NCI-H1092 (cell line): ENCODE data around the gene PGAM5.
"Not testable (repeated sequence)": the region's sequence is repeated elsewhere in the genome, so short reads cannot be mapped to it uniquely, and the experiment has no call there.

Experiments
- DNase-seq: peaks from one replicate; lab custom pipeline; 2025; lab: John Stamatoyannopoulos, UW

PGAM5 gene

DNA sequence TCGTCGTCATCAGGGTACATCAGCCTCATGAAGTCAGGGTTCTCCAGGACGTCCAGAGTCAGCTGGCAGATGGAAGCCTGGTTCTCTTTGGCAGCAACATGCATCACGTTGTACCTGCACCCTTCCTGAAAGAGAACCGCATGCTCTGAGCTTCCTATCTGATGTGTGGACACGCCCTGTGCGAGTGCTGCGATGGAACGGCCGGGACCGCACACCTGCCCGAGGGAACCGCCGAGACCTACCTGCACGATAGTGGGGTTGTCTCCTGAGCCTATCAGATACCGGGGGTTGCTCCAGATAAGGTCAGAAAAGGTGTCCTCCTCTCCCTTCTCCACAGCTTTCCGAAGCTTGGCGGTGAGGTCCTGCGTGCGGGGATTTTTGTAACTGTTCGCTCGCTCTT lies 37.3 kb downstream of the PGAM5 start:
- DNase-seq: no peak

DNA sequence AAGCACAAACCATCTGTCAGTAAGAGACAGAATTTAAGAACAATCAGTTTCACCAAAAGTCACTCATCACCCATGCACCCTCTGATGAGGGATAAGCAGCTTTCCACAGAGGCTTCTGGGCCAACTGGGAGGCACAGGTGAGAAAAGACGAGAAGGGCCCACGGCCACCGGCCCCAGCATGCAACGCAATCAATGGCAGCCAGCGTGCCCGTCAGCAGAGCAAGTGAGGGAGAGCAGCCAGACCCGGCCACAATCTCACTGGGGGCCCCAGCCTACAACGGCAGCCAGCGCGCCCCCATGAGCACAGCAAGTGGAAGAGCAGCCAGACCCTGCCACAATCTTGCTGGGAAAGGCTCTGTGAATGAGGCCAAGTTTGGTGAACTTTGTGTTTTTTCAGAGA lies 37.7 kb downstream of the PGAM5 start:
- DNase-seq: no peak

GRCh38 chr12:132753670-132754069 lies 43.0 kb downstream of the PGAM5 start:
- not testable (repeated sequence) for DNase-seq

DNA sequence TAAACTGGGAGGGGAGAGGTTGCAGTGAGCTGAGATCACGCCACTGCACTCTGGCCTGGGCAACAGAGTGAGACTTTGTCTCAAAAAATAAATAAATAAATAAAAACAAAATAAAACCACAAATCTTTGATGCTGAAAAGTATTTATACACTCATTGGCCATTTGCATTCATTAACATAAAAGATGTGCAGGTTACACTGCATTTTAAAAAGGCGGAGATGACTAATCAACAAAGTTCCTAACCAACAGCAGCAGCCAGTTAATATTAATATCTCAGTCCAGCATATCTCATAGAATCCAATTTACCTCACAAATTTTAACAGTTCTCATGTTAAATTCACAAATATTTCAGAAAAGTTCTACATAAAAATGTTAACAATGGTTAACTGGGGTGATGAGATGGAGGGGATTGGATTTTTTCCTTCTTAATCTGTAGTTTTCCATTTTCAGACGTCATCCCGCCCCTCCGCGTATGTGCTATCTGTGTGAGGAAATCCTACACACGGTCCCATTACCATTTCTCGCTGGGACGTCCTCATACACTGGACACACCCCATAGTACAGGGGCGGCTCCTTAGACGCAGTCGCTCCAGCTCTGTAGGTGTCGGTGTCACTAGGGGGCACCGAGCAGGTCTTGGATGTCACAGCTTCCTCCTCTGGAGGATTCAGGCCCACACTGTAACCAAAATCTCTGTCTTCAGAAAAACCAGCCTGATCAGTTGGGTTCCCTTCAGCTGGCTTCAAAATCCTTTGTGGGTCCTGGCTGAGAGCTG lies 43.7 kb downstream of the PGAM5 start:
- DNase-seq: no peak

GRCh38 chr12:132758825-132759224 lies 48.2 kb downstream of the PGAM5 start:
- DNase-seq: not testable (repeated sequence)

DNA sequence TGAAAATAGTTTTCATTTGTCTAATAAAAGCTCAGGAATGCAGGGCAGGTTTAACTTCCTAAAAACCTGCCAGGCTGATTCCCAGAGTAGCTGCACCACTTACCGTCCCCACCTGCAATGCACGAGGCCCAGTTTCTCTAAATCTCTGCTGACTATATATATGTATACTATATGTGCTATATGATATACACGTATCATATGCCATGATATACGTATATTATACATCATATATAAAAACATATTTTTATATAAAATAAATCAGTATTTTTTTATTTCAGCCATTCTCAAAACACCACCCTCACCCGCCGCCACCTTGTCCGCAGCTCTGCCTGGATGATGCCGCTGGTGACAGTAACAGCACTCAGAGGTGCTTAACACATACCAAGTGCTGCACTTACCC lies 48.7 kb downstream of the PGAM5 start:
- DNase-seq: no peak

DNA sequence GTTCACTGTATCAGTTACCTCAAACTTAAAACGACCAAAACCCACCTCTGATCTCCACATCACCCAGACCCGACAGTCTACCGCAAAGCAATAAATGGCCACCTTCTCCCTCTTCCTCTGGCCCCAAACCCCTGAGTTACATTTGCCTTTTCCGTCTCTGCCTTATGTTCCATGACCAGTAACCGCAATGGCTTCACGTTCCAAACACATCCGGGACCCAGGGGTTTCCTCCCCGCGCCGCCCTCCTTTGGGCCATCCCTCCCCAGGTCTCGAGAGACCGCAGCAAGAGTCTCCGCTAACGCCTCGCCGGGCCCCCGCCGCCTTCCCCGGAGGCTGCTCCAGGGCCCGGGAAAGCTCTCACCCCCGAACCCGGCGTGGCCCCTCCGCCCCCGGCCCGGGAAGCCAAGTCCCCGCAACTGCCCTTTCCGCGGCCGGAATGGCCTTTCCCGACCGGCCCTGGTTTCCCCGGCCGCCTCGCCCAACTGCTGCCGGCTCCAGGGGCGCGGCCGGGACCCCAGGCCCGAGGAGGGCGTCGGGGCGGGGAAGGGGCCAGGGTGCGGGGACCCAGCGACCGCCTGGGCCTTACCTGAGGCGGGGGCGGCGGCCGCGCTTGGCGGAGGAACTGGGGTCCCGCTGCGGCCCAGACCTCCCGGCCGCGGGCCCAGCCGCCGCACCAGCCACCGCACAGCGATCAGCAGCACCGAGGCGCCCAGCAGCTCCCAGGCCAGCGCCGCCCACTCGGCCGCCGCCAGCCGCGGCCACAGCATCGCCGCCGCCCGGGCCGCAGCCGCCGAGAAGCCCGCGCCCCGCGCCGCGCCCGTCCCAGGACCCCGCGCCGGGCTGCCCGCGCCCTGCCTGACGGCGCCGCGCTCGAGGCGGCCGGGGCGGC lies 50.6 kb downstream of the PGAM5 start, which contains the start of gene ANKLE2:
Gene ANKLE2, minus strand, starts transcription at position 801 of the 889 bp plus-strand sequence. Its CDS starts 34 bp downstream, at position 767.
- DNase-seq: peak; percentile 60

DNA sequence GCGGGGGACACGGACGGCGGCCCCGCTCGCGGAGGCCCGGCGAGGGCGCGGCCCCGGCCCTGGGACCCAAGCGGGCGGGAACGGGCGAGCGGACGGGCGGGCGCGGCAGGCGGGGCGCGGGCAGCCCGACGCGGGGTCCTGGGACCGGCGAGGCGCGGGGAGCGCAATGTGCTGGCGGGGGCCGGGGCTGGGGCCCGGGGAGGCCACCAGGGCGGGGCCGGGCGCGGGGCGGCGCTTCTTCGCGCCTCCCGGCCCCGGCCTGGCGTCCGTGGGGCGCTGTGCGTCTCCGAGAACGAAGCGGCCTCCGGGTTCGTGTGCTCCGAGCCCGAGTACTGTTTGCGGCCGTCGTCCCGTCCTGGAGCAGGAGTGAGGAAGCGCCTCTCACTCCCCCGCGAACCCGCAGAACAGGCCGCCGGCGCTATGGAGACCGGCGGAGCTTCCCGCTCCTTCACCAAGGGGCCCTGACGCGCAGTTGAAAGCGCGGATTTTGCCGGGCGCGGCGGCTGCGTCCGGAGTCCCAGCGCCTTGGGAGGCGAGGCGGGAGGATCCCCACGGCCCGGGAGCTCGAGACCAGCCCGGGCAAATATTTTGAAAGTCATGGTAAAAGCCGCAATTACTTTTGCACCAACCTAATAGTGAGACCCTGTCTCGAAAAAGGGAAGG lies 51.4 kb downstream of the PGAM5 start:
- peak; percentile 83 for DNase-seq

DNA sequence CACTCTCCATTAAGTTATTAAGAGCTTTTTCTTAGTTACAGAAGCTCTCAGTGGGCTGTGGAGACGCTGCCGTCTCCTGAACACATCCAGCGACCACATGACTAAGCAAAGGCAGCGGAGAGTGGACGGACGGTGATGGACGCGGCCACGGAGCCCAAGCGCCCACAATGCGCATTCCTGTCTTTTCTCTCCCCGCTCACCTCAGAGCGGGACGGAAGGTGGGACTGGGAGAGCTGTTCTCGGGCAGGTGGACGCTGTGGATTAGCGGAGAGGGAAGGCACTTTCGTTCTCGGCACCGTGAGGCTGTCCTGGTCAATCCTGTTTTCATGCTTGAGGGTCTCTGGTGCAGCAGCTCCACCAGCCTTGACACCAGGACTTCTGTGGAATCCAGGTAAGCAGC lies 53.6 kb downstream of the PGAM5 start:
- no peak for DNase-seq

DNA sequence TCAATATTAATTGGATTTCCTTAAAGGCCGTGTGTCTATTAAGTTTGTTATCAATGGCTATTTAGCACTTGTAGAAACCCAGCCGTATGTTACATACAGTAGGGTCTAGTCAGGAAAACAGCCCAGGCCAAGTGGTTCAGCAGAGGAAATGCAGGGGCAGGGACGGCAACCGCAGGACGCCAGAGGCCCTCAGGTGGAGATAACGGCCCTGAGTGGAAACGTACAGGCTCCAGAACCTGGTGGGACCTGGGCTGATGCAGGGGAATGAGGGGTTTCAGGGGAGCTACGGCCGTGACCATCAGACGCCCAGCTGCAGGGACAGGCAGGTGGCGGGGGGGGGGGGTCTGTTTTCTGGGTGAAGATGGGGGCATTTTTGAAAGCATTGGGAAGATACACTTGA lies 54.7 kb downstream of the PGAM5 start:
- DNase-seq: no peak

DNA sequence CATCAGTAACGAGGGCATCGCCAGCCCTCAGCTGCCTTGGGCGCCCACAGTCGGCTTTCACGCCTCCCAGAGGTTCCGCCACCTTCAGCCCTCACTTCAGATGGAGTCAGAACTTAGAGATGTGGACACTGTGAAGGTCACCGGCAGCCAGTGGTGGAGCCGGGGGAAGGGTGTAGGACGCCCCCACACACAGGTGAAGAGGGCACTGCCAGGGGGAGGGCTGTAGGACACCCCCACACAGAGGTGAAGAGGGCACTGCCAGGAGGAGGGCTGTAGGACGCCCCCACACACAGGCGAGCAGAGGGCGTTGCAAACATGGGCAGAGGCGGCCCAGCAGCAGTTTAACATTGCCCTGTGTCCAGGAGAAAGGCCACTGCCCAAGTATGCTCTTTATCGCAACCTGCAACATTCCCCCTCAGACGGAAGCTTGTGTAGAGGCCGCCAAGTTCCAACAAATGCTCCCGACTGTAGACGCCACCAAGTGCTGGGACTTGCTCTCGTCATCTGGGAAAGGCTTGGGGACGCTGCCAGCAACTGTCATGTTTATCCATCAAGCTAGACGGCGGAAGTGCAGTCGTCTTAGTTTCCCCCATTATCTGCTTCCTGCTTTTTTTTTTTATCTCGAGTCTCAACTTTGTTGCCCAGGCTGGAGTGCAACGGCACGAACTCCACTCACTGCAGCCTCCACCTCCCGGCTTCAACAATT lies 55.9 kb downstream of the PGAM5 start:
- DNase-seq: no peak

- no peak for DNase-seq
These were observed 60.6 kb downstream of the PGAM5 start for GRCh38 chr12:132771126-132771838.
